NB4 (cell line): ENCODE results near the gene PAFAH1B2.
"Not testable (repeated sequence)": the region's sequence is repeated elsewhere in the genome, so short reads cannot be mapped to it uniquely, and the experiment has no call there.

Source experiments
- DNase-seq: peaks from one replicate; pipeline ENCODE4 v3.0.0; 2010; ENCODE audit warnings: low read depth
- H3K4me3 ChIP-seq: one replicate; pipeline ENCODE4 v1.5.1; 2011; ENCODE audit warnings: mild to moderate bottlenecking, low read depth, low read length, moderate library complexity
- MYC ChIP-seq: IDR thresholded peaks from 2 replicates; pipeline ENCODE4 v1.6.1; 2011; ENCODE audit warnings: low read depth, low read length
- POLR2A ChIP-seq: IDR thresholded peaks from 2 replicates; pipeline ENCODE4 v1.6.1; 2011; ENCODE audit warnings: mild to moderate bottlenecking; ENCODE audit not compliant: insufficient read length; ENCODE audit errors: extremely low read depth
- TF ChIP-seq, protein P1 (sequence below): IDR thresholded peaks from 2 replicates; pipeline ENCODE4 v1.6.1; 2011; ENCODE audit warnings: low read depth, low read length
- TF ChIP-seq, protein P2 (sequence below): IDR thresholded peaks from one replicate; pipeline ENCODE4 v1.5.1; 2012; ENCODE audit warnings: low read depth, low read length

Gene PAFAH1B2

DNA sequence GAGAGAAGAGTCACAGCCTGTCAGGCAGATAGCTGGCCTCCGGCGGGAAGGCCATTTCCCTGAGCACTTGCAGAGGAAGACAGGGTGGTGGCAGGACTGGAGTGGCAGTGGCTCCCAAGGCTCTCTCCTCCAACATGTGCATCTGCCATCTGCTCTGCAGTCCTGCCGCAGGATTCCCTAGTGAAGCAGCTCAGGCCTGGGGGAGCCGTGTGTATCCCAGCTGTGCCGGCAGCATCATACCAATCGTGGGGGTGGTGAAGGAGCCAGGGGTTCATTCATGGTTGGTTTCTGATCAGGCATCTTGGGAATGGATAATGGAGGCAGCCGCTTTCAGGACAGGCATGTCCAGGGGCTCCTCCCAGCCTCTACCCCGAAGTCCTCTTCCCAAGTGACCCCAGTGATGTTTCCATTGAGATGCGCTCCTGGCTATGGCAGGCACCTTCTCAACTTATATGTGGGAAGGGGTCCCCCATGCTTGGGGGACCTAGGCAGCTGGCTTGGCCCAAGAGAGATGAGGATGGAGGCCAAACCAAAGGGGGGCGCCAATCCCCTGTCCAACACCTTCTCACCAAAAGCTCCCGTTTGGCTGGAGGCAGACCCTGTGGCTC, 61.2 kb downstream of the PAFAH1B2 start:
- no peak overlapping the region for H3K4me3 ChIP-seq
- DNase-seq = no peak
- TF ChIP-seq, protein P1, sequence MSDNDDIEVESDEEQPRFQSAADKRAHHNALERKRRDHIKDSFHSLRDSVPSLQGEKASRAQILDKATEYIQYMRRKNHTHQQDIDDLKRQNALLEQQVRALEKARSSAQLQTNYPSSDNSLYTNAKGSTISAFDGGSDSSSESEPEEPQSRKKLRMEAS = no peak
- TF ChIP-seq POLR2A (no peak), MYC (no peak)
- TF ChIP-seq, protein P2, sequence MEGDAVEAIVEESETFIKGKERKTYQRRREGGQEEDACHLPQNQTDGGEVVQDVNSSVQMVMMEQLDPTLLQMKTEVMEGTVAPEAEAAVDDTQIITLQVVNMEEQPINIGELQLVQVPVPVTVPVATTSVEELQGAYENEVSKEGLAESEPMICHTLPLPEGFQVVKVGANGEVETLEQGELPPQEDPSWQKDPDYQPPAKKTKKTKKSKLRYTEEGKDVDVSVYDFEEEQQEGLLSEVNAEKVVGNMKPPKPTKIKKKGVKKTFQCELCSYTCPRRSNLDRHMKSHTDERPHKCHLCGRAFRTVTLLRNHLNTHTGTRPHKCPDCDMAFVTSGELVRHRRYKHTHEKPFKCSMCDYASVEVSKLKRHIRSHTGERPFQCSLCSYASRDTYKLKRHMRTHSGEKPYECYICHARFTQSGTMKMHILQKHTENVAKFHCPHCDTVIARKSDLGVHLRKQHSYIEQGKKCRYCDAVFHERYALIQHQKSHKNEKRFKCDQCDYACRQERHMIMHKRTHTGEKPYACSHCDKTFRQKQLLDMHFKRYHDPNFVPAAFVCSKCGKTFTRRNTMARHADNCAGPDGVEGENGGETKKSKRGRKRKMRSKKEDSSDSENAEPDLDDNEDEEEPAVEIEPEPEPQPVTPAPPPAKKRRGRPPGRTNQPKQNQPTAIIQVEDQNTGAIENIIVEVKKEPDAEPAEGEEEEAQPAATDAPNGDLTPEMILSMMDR = no peak

DNA sequence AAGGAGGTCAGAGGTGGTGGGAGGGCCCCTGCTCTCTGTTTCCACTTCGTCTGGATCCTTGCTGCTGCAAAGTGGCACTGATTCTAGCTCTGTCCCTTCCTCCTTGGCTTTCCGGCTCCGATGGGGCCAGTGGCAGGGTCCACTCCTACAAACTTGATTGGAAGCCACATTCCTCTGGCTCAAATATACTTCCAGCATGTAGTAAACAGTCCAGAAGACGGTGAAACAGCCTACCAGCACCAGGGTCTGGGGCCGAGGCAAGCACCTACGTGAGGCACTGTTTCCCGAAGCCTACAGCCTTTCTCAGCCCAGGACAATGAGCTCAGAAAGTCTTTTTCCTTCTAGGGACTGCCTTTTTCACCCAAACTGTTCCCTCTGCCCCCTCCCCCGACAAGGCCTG, 62.0 kb downstream of the PAFAH1B2 start:
- not testable (repeated sequence) for DNase-seq, H3K4me3 ChIP-seq

DNA sequence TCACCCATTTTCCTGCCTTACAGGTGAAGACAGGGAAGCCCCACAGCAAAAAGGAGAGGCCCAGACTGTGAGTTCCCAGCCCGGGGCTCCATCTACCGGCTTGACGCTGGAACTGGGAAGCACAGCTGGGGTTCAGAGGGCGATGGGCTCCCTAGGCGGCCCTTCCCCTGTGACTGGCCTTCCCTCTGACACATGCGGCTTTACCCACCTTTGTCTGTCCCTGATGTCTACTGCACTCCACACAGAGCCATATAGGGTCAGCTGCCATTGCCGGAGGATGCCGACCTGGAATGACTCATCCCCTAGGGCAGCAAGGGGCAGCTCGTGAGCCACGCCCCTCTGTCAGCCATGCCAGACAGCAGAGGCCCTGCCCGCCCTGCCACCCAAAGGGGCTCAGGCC, 62.8 kb downstream of the PAFAH1B2 start:
- not testable (repeated sequence) for DNase-seq, H3K4me3 ChIP-seq

DNA sequence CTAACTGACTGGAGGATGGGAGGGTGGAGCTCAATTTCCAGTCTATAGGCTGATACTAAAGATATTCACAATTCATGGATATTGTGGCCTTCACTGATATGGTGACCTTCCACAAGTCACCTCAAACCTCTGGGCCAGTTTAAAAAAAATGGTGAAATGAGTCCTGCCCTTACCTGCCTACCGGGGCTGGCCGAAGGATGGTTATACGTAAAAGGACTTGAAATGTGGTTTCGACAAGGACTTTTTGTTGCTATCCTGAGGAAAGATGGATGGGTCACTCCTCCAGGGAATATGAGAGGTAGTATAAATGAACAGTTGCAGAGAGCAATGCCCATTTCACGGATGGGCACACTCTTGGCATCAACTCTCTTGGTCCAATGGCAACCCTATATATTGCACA, 63.4 kb downstream of the PAFAH1B2 start:
- not testable (repeated sequence) for H3K4me3 ChIP-seq, DNase-seq

DNA sequence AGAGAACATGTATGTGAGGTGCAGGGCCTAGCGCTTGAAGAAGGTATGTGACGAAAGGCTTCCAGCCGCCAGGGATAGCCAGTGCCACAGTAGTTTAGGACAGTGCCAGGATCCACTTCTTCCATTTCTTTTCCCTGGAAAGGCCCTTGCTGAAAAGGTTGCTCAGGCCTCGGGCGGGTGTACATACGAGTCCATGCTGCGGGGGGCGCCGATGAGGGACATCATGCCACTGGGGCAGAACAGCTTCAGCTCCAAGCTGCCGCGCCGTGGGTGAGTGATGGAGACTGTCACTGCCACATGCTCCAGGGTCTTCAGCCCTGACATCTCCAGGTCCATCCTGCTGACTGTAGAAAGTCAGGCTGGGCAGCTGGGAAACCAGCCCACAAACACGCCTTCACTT, 64.6 kb downstream of the PAFAH1B2 start:
- not testable (repeated sequence) for H3K4me3 ChIP-seq, DNase-seq

DNA sequence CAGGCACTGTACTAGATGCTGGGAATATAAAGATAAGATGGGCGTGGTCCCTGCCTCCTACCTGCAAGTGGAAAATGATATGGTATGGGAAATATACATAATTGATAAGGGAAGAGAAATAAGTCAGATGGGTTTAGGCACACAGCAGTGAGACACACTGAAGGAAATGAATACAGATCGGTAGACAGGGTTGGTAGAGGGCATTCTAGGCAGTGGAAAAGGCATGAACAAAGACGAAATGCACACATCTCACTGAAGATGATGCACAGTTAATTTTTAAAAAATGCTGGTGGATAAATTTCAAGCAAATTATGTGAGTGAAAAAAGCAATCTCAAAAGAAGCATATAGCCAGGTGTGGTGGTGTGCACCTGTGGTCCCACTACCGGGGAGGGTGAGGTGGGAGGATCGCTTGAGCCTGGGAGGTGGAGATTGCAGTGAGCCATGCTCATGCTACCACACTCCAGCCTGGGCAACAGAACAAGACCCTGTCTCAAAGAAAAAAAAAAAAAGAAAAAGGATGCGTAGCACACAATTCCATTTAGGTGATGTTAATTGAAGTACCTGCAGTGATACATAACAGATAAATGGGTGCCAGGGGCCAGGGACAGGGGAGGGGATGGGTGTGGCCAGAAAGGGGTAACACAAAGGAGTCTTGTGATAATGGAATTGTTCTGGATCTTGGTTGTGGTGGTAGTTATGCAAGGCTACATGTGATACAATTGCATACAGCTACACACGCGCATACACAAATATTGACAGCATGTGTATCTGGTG, 65.5 kb downstream of the PAFAH1B2 start:
- DNase-seq, H3K4me3 ChIP-seq: not testable (repeated sequence)

DNA sequence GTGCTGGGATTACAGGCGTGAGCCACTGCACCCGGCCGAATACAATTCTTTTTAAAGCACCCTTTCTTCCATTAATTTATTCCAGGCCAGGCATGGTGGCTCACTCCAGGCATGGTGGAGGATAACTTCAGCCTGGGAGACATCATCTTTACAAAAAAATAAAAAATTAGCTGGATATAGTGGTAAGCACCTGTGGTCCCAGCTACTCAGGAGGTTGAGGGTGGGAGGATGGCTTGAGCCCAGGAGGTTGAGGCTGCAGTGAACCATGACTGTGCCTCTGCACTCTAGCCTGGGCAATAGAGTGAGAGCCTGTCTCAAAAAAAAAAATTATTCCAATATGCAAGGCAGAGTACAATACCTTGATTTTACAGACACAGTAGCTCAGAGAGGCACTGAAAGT, 66.5 kb downstream of the PAFAH1B2 start:
- no peak overlapping the region for H3K4me3 ChIP-seq
- DNase-seq = no peak

DNA sequence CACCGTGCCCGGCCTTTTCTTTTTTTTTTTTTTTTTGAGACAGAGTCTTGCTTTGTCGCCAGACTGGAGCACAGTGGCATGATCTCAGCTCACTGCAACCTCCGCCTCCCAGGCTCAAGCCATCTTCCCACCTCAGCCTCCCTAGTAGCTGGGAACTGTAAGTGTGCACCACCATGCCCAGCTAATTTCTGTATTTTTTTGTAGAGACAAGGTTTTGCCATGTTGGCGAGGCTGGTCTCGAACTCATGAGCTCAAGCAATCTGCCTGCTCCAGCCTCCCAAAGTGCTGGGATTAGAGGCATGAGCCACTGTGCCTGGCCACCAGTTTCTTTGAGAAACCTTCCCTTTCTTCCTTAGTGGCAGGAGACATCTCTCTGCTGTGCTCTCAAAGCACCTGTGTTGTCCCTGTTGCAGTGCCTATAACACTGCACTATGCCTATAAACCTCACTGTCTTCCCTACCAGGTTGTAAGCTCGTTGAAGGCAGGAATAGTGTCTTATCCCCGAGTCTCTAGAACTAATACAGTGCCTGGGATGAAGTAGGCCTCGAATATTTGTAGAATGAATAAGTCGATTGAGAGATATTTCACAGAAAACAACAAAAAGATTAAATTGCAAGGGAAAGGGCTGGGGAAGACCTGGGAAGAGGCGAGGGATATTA, 68.7 kb downstream of the PAFAH1B2 start:
- no peak overlapping the region for H3K4me3 ChIP-seq
- no peak for DNase-seq
- TF ChIP-seq, protein P1 = no peak
- TF ChIP-seq POLR2A = no peak
- TF ChIP-seq MYC = no peak
- TF ChIP-seq, protein P2 = no peak

More for the DNA sequence above, 66.5 kb downstream of the PAFAH1B2 start:
- TF ChIP-seq MYC (no peak), POLR2A (no peak)
- TF ChIP-seq, protein P2 = no peak
- TF ChIP-seq, protein P1 = no peak
